Panc1 (cell line): ENCODE results near the gene ZBTB9.

Experiments used
- CTCF ChIP-seq: fragments of 450-650 bp; IDR thresholded peaks from 2 replicates; pipeline ENCODE4 v1.5.1; 2017; ENCODE audit warnings: mild to moderate bottlenecking
- POLR2AphosphoS5 ChIP-seq: IDR thresholded peaks from 2 replicates; pipeline ENCODE4 v1.6.1; 2012; ENCODE audit warnings: mild to moderate bottlenecking, low read depth, low read length, moderate library complexity
- REST ChIP-seq, 2 experiments: IDR thresholded peaks; 2 replicates each; pipeline ENCODE4 v1.6.1; 2011 to 2012; ENCODE audit warnings: low read depth in 2 of 2, control low read depth in 1 of 2, low read length in 1 of 2, mild to moderate bottlenecking in 1 of 2, moderate library complexity in 1 of 2; ENCODE audit not compliant: insufficient read depth in 1 of 2
- SIN3A ChIP-seq: IDR thresholded peaks from 2 replicates; pipeline ENCODE4 v1.6.1; 2012; ENCODE audit warnings: low read depth, mild to moderate bottlenecking, low read length, moderate library complexity, borderline replicate concordance; ENCODE audit not compliant: insufficient read depth

- TF ChIP-seq CTCF: no peak
- TF ChIP-seq POLR2AphosphoS5: no peak
- no peak for TF ChIP-seq SIN3A
- TF ChIP-seq REST (IDR thresholded peaks at IDR 0.05; ENCODE audit: insufficient read depth in 1 of 2, low read depth in 2 of 2, low read length in 1 of 2): no peak
Measured at GRCh38 chr6:33456156-33456555, 1.8 kb downstream of the ZBTB9 start.
